HepG2 (cell line): ENCODE results near the gene NRDE2. TPM values are rescaled to one million over a fixed set of nuclear protein-coding genes. Genes with fewer than 3 reads are reported as not detected.

Experiments
- ATF7-NPFF ChIP-seq: sonication (generic); formaldehyde crosslinking; IDR thresholded peaks from 2 replicates; pipeline ENCODE4 v1.8.1; 2023; ENCODE audit warnings: mild to moderate bottlenecking, low read depth, missing genetic modification reagents, moderate library complexity
- GPN1 ChIP-seq: sonication (generic); formaldehyde crosslinking; IDR thresholded peaks from 2 replicates; pipeline ENCODE4 v1.5.1; 2020; ENCODE audit warnings: missing genetic modification reagents, borderline replicate concordance
- HOXA9 ChIP-seq: sonication (generic); formaldehyde crosslinking; IDR thresholded peaks from 2 replicates; pipeline ENCODE4 v1.8.1; 2022; ENCODE audit warnings: missing genetic modification reagents, mild to moderate bottlenecking, moderate library complexity, borderline replicate concordance
- MED13 ChIP-seq: sonication (generic); formaldehyde crosslinking; IDR thresholded peaks from 2 replicates; pipeline ENCODE4 v1.5.0; 2020; ENCODE audit warnings: missing genetic modification reagents
- PRDM10 ChIP-seq: sonication (generic); formaldehyde crosslinking; IDR thresholded peaks from 2 replicates; pipeline ENCODE4 v1.4.0; 2020; ENCODE audit warnings: low read depth, missing genetic modification reagents
- SETDB1 ChIP-seq: sonication (generic); formaldehyde crosslinking; IDR thresholded peaks from 2 replicates; pipeline ENCODE4 v1.5.1; 2020; ENCODE audit warnings: missing genetic modification reagents, mild to moderate bottlenecking, borderline replicate concordance
- ZNF138 ChIP-seq: sonication (generic); formaldehyde crosslinking; IDR thresholded peaks from 2 replicates; pipeline ENCODE4 v1.5.0; 2020; ENCODE audit warnings: mild to moderate bottlenecking, low read depth, missing genetic modification reagents
- ZNF501 ChIP-seq: sonication (generic); formaldehyde crosslinking; IDR thresholded peaks from 2 replicates; pipeline ENCODE4 v1.5.1; 2020; ENCODE audit warnings: mild to moderate bottlenecking, moderate library complexity, missing genetic modification reagents
- ZNF670 ChIP-seq: sonication (generic); formaldehyde crosslinking; IDR thresholded peaks from 2 replicates; pipeline ENCODE4 v1.8.0; 2022; ENCODE audit warnings: mild to moderate bottlenecking, missing genetic modification reagents, borderline replicate concordance
- ZNF709 ChIP-seq: sonication (generic); formaldehyde crosslinking; IDR thresholded peaks from 2 replicates; pipeline ENCODE4 v1.5.0; 2020; ENCODE audit warnings: mild to moderate bottlenecking, missing genetic modification reagents
- ZNF766 ChIP-seq: sonication (generic); formaldehyde crosslinking; IDR thresholded peaks from 2 replicates; pipeline ENCODE4 v1.5.0; 2020; ENCODE audit warnings: missing genetic modification reagents, borderline replicate concordance
- ZNF776 ChIP-seq: sonication (generic); formaldehyde crosslinking; IDR thresholded peaks from 2 replicates; pipeline ENCODE4 v1.4.0; 2020; ENCODE audit warnings: mild to moderate bottlenecking, missing genetic modification reagents
- ZNF777 ChIP-seq: sonication (generic); formaldehyde crosslinking; IDR thresholded peaks from 2 replicates; pipeline ENCODE4 v1.4.0; 2020; ENCODE audit warnings: missing genetic modification reagents
- polyA plus RNA-seq, 8 experiments: library from polyadenylated mRNA; depleted of rRNA in 3 of 8; stranded (reverse) in 7 of 8; unstranded in 1 of 8; fragments of >200 nt; fragmentation: Illumina TruSeq in 4 of 8; extraction: Trizol in 4 of 8; gene quantifications; 2 replicates each; pipeline versions ENCODE4 v1.2.1 to v1.2.3, GENCODE V29; 2011 to 2016; ENCODE audit warnings: low read depth in 4 of 8, missing spikeins in 1 of 8, mixed read lengths in 1 of 8; ENCODE audit not compliant: insufficient read depth in 1 of 8
- total RNA-seq, 5 experiments: library from RNA; depleted of rRNA; stranded (reverse); fragments of >200 nt; fragmentation: Illumina TruSeq; extraction: Trizol; gene quantifications; 2 replicates each; pipeline ENCODE4 v1.2.3, GENCODE V29; 2016; ENCODE audit warnings: low read depth in 1 of 5
- TF ChIP-seq, protein P1 (sequence below): sonication (generic); formaldehyde crosslinking; IDR thresholded peaks from 2 replicates; pipeline ENCODE4 v1.9.0; 2021; ENCODE audit warnings: missing genetic modification reagents, mild to moderate bottlenecking, borderline replicate concordance
- TF ChIP-seq, protein P2 (sequence below): sonication (generic); formaldehyde crosslinking; IDR thresholded peaks from 2 replicates; pipeline ENCODE4 v1.4.0; 2020; ENCODE audit warnings: mild to moderate bottlenecking, missing genetic modification reagents, borderline replicate concordance
- TF ChIP-seq, protein P3 (sequence below): sonication (generic); formaldehyde crosslinking; IDR thresholded peaks from 2 replicates; pipeline ENCODE4 v1.4.0; 2020; ENCODE audit warnings: mild to moderate bottlenecking, missing genetic modification reagents
- TF ChIP-seq, protein P4 (sequence below): IDR thresholded peaks from 2 replicates; pipeline ENCODE4 v1.6.1; 2012; ENCODE audit warnings: low read length, improper control_type of control experiment

Gene NRDE2
- total and polyA plus RNA-seq, 2 of the 13 experiments (the other 11 are each of a cell fraction or from before 2014, with no cell fraction given) = 5.6 to 12.5 TPM

- TF ChIP-seq, protein P1, sequence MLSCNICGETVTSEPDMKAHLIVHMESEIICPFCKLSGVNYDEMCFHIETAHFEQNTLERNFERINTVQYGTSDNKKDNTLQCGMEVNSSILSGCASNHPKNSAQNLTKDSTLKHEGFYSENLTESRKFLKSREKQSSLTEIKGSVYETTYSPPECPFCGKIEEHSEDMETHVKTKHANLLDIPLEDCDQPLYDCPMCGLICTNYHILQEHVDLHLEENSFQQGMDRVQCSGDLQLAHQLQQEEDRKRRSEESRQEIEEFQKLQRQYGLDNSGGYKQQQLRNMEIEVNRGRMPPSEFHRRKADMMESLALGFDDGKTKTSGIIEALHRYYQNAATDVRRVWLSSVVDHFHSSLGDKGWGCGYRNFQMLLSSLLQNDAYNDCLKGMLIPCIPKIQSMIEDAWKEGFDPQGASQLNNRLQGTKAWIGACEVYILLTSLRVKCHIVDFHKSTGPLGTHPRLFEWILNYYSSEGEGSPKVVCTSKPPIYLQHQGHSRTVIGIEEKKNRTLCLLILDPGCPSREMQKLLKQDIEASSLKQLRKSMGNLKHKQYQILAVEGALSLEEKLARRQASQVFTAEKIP (CRISPR knock-in tag) = no peak
- TF ChIP-seq ZNF777 (CRISPR knock-in tag) (peak; percentile 58; the same call in 1 of the 2 replicates), GPN1 (CRISPR knock-in tag) (no peak), PRDM10 (CRISPR knock-in tag) (no peak), ZNF776 (CRISPR knock-in tag) (no peak), ZNF670 (no peak), ZNF709 (CRISPR knock-in tag) (no peak), ZNF138 (CRISPR knock-in tag) (no peak), ZNF766 (CRISPR knock-in tag) (no peak), ZNF501 (CRISPR knock-in tag) (peak; percentile 75), ATF7-NPFF (CRISPR knock-in tag) (peak; percentile 26; the same call in 1 of the 2 replicates), SETDB1 (CRISPR knock-in tag) (no peak), HOXA9 (CRISPR knock-in tag) (no peak), MED13 (CRISPR knock-in tag) (no peak)
- TF ChIP-seq, protein P2, sequence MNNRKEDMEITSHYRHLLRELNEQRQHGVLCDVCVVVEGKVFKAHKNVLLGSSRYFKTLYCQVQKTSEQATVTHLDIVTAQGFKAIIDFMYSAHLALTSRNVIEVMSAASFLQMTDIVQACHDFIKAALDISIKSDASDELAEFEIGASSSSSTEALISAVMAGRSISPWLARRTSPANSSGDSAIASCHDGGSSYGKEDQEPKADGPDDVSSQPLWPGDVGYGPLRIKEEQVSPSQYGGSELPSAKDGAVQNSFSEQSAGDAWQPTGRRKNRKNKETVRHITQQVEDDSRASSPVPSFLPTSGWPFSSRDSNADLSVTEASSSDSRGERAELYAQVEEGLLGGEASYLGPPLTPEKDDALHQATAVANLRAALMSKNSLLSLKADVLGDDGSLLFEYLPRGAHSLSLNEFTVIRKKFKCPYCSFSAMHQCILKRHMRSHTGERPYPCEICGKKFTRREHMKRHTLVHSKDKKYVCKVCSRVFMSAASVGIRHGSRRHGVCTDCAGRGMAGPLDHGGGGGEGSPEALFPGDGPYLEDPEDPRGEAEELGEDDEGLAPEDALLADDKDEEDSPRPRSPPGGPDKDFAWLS (CRISPR knock-in tag) = no peak
- TF ChIP-seq, protein P3, sequence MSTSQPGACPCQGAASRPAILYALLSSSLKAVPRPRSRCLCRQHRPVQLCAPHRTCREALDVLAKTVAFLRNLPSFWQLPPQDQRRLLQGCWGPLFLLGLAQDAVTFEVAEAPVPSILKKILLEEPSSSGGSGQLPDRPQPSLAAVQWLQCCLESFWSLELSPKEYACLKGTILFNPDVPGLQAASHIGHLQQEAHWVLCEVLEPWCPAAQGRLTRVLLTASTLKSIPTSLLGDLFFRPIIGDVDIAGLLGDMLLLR (CRISPR knock-in tag) = no peak
- TF ChIP-seq, protein P4, sequence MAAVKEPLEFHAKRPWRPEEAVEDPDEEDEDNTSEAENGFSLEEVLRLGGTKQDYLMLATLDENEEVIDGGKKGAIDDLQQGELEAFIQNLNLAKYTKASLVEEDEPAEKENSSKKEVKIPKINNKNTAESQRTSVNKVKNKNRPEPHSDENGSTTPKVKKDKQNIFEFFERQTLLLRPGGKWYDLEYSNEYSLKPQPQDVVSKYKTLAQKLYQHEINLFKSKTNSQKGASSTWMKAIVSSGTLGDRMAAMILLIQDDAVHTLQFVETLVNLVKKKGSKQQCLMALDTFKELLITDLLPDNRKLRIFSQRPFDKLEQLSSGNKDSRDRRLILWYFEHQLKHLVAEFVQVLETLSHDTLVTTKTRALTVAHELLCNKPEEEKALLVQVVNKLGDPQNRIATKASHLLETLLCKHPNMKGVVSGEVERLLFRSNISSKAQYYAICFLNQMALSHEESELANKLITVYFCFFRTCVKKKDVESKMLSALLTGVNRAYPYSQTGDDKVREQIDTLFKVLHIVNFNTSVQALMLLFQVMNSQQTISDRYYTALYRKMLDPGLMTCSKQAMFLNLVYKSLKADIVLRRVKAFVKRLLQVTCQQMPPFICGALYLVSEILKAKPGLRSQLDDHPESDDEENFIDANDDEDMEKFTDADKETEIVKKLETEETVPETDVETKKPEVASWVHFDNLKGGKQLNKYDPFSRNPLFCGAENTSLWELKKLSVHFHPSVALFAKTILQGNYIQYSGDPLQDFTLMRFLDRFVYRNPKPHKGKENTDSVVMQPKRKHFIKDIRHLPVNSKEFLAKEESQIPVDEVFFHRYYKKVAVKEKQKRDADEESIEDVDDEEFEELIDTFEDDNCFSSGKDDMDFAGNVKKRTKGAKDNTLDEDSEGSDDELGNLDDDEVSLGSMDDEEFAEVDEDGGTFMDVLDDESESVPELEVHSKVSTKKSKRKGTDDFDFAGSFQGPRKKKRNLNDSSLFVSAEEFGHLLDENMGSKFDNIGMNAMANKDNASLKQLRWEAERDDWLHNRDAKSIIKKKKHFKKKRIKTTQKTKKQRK = no peak
Observed at GRCh38 chr14:90235179-90235976, 96.4 kb downstream of the NRDE2 start (continued).
